Mucosa of descending colon (tissue), 3 donors: ENCODE data around the gene PTDSS2. TPM values are rescaled to one million over a fixed set of nuclear protein-coding genes. Genes with fewer than 3 reads are reported as not detected.

Experiments used
- ATAC-seq: fragments of 200-7000 bp; cut with Tn5 transposase; one replicate; pipeline ENCODE4 v1.9.1; 2020; ENCODE audit warnings: mild to moderate bottlenecking, moderate library complexity
- DNase-seq, 3 donors: peaks; one replicate each; pipeline ENCODE4 v3.0.0-alpha.2; 2020
- H3K36me3 ChIP-seq: fragments of 200-600 bp; one replicate; pipeline ENCODE4 v1.8.0; 2021; ENCODE audit warnings: low read depth, mild to moderate bottlenecking
- H3K4me1 ChIP-seq: fragments of 200-600 bp; one replicate; pipeline ENCODE4 v1.8.0; 2021; ENCODE audit warnings: low read depth, mild to moderate bottlenecking
- H3K4me3 ChIP-seq: fragments of 200-600 bp; one replicate; pipeline ENCODE4 v1.8.0; 2021; ENCODE audit warnings: mild to moderate bottlenecking
- H3K9me3 ChIP-seq: fragments of 200-600 bp; one replicate; pipeline ENCODE4 v1.8.0; 2021; ENCODE audit warnings: mild to moderate bottlenecking
- CTCF ChIP-seq: fragments of 200-600 bp; IDR thresholded peaks from one replicate; pipeline ENCODE4 v1.8.0; 2022; ENCODE audit warnings: antibody characterized with exemption, mild to moderate bottlenecking
- intact Hi-C, 2 donors: fragments of 100-400 bp; cut with DNase I in 1 of 2; cut with micrococcal nuclease in 1 of 2; formaldehyde crosslinking; loops; one replicate each; pipeline versions ENCODE4 v1.11.0 to v1.11.1; 2022; cut with DNase I, micrococcal nuclease
- total RNA-seq, 3 donors: library from RNA; stranded (reverse); fragmentation: NEBNext Ultra II Directional in 2 of 3; extraction: Animal tissue kit (Norgen Biotek cat#: 25700) in 2 of 3; gene quantifications; one replicate each; pipeline versions ENCODE4 v1.2.1 to v1.2.4, GENCODE V29; 2021 to 2023
- donor health status: DM: no; HTN: no; CAD: no; lungs with moderate emphysema.
- donor health status: DM: no; HTN: no; CAD: no.
- donor health status: DM: no; HTN: yes; CAD: no.

Gene PTDSS2
- total RNA-seq, 3 donors from 2014 or later: 19.2 to 34.8 (median 27.3) TPM

GRCh38 chr11:459511-460220 is 9.6 kb downstream of the PTDSS2 start:
- DNase-seq (peak in 2 of 3 donors; percentile 12 to 31), ATAC-seq (no peak)
- no peaks in the 10 kb centered on the region for H3K36me3 ChIP-seq
- no peaks in the 10 kb centered on the region for H3K4me1 ChIP-seq
- no peak for TF ChIP-seq CTCF
- intact Hi-C loops: no loop called here
- no peak overlapping the region for H3K4me3 ChIP-seq
- no peaks in the 10 kb centered on the region for H3K9me3 ChIP-seq

DNA sequence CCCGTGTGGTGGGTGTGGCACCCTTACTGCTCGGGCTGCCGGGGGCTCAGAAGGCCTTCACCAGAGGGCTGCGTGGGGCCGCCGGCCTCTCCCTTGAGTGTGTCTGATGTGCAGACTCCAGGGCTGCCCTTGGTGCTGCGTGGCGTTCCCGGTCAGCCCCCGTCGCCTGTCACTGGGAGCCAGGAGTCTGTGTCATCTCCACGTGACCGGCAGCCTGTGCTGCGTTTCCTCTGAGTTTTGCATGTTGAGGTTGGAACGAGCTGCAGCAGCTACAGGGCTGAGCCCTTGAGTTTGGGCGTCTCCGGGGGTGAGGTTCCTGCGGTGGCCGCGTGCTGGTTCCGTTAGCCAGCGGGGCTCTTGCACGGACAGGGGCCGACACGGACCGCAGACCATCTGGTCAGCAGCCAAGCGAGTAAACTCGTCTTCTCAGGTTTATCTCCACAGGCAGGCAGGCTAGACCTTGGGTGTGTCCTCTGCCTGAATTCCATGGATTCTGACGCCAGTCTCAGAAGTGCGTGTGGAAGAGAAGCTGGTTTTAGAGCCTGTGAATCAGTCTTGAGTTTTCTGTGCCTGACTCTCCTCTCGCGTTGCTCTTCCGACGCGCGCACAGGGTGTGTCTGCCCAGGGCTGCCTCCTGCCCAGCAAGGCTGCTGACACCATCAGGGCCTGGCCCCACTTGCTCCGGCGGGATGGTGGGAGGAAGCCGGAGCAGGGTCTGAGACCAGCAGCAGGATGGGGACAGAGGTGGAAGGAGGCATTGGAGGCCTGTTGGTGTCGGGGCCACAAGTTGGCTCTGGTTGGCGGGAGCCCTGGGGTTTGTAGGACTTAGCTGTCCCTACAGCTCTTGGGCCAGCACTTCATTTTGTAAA is 10.5 kb downstream of the PTDSS2 start:
- no peak for TF ChIP-seq CTCF
- ATAC-seq: peak; percentile 39
- peak in 2 of 3 donors; percentile 14 to 48 for DNase-seq
- Histone ChIP-seq H3K4me3 (no peak overlapping the region), H3K36me3 (no peaks in the 10 kb centered on the region), H3K9me3 (no peaks in the 10 kb centered on the region), H3K4me1 (no peaks in the 10 kb centered on the region)
- intact Hi-C loops: no loop called here

DNA sequence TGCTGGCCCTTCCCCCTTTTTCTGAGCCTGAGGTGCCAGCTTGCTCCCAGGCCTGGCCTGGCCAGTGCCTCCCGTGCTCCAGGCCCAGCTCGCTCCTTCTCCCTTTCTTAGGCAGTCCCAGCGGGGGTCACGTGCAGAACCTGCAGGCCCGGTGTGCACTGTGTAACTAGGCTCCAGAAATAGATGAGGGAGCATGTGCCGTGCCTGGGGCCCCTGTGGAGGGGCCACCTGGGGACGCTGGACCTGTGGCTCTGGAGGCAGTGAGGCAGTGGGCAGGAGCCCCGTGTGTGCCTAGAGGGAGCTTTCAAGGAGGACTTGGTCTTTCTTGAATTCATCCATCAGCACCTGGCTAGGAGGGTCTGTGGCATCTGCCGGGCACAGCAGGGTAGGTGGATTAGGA is 11.5 kb downstream of the PTDSS2 start:
- Histone ChIP-seq H3K36me3 (no peaks in the 10 kb centered on the region), H3K4me3 (no peak overlapping the region), H3K9me3 (no peaks in the 10 kb centered on the region), H3K4me1 (no peaks in the 10 kb centered on the region)
- no peak for TF ChIP-seq CTCF
- intact Hi-C loops: no loop called here
- ATAC-seq (no peak), DNase-seq (no peak)

DNA sequence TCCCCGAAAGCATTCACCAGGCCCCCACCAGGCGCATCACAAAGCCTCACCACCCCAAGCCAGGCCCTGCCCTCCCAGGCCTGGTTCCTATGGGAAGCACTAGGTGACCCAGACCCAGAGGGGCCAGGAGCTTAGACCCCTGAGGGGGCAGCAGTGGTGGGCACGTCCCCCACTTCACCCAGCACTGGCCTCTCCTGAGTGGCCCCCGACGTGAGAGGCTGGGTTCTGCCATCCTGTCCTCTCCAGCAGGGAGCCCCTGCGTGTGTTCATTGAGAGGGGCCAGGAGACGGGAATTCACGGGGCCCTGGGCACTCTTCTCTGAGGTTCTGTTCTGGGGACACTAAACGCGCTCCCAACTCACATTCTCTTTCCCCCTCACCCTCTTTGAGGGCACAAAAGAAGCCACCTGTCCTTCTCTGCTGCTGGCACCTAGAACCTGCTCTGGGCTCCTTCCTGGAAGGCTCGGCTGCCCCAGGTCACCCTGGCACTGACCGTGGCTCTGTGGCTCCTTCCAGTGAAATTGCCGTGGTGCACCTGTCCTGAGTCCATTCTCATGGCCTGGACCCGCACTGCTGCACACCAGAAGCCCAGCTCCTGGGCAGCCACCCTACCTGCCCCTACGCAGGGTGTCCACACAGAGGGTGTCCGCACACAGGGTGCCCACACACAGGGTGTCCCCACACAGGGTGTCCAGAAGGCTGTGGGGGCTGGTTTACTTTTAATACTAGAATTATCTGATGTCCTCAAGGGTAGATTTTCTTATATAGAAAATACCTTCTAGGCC is 12.2 kb downstream of the PTDSS2 start:
- H3K4me1 ChIP-seq: no peaks in the 10 kb centered on the region
- H3K9me3 ChIP-seq: no peaks in the 10 kb centered on the region
- no peaks in the 10 kb centered on the region for H3K36me3 ChIP-seq
- no peak for ATAC-seq
- TF ChIP-seq CTCF: no peak
- intact Hi-C loops: no loop called here
- DNase-seq: no peak
- no peak overlapping the region for H3K4me3 ChIP-seq

DNA sequence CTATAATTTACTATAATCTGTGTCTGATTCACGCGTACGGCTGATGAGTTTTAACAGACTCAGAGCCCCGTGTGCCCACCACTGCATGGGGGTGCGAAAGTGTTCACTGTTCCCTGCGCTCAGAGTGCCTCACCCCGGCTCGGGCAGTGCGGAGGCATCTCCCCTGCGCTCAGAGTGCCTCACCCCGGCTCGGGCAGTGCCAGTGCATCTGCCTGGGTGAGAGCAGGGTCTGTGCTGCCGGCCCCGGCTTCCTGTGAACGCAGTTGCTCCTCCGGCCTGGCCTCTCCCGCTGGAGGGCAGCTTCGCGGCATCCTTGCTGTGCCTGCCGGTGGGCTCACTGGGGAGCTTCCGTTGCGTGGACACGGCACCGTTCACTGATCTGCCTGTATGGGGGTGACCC is 14.2 kb downstream of the PTDSS2 start:
- H3K4me1 ChIP-seq: no peaks in the 10 kb centered on the region
- intact Hi-C loops: no loop called here
- no peaks in the 10 kb centered on the region for H3K36me3 ChIP-seq
- no peak overlapping the region for H3K4me3 ChIP-seq
- no peak for TF ChIP-seq CTCF
- ATAC-seq (no peak), DNase-seq (no peak)
- H3K9me3 ChIP-seq: no peaks in the 10 kb centered on the region
